C1 segment of cervical spinal cord (tissue), 14 donors: ENCODE results near the gene RHEBL1.

ENCODE experiments used
- DNase-seq, 14 donors: peaks; one replicate each; lab custom pipeline; 2025; lab: John Stamatoyannopoulos, UW

Gene RHEBL1

DNA sequence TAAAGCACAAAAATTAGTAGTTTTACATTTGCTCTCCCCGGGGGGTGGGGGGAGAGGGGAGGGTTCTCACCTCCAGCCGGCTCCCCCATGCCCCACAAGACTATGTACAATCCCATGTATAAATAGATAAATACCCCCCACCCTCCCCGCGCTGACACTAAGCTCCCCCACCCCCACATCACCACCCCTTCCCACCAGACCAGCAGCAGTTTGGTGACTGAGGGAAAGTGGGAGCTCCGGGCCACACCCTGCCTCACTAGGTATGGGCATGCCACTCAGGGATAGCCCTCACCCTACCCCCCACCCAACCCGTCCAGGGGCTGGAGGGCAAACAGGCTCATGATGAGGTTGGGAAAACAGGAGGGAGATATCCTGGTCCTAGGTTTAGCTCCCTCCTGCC, 49.3 kb downstream of the RHEBL1 start:
- no peak for DNase-seq

DNA sequence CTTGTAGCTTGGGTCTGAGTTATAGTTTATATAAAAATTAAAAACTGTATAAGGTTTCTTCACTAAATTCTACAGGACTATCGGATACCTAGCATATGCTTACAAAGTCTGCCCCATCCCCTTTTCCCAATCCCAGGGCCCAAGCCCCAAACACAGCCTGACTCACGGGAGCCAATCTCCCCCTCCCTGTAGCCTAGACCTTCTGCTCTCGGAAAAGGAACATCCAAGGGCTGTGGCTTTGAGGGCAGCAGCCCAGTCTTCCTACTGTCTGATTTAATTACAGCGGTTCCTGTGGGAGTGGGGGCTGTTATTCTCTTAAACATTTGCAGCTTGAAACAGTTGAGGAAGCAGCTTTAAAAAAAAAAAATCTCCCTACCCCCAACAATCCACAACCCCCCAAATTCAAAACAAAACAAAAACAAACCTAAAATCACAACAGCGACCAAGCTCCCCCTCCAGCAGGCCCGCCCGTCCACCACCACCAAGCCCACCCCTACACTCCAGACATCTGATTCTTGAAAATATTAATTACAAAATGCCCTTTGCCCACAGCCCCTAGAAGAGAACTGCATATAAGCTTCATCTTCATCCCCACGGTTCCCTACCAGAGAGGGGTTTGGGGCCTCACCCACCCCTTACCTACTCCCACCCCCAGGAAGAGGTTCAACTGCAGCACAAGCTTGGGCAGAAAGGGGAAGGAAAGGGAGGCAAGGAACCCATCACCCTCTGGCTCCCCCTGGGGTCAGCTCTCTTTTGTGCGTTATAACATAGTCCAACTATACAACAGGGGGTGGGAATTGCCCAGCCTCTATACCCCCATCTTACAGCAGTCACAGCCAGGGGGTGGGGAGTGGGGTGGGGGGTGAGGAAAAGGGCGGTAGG, 50.1 kb downstream of the RHEBL1 start:
- DNase-seq: peak in 1 of 14 donors; percentile 15

DNA sequence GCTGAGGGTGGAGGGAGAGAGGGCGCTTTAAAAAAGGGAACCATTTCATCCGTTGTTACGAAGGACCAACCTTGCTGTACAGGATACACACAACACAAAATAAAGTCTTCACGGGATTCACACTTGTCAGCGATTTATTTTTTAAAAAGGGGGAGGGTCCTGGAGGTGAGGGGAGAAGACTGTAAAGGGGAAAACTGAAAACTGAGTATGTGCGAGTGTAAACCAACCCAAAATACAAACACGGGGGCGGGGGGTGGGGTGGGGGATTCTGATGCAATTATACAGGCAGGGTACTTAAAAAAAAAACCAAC, 50.7 kb downstream of the RHEBL1 start:
- DNase-seq: no peak

DNA sequence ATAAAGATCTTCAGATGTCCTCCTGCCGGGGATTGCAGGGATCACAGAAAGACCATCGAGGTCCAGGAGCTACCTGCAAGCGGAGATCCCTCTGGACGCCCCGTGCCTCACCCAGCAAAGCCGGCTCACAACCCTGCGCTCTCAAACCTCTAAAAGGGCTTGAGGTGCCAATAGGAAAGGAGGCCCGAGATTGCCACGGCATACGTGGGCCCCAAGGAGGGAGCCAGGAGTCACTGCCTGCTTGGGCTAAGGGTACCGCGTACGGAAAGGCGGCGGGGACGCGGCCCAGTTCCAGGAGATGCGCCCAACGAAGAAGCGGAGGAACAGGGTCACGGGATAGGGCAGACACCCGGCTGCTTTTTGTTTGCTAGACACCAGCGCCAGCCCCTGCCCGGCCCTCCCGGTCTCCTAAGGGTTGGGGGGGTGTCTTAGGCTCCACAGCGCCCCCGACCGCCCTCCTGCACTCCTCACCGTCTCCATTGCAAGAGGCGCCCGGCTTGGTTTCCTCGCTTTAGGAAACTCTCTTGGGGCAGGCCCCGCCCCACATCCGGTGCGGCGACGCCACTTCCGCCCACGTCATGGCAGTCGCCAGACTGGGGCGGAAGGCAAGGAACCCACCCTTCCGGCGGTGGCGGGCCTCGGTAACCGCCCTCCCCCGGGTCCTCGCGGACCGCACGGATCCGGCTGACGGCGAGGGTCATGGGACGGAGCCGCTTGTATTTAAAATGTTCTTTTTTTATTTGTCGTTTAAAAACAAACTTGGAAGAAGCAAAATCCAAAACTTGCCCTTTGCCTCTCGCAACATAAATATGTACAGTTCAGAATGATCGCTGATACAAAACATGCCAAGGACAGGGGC, 51.3 kb downstream of the RHEBL1 start, which contains the start of gene PRKAG1:
Gene PRKAG1 (minus strand): TSS at position 516 of the 859 bp plus-strand sequence. CDS start 36 bp downstream, at position 480.
- DNase-seq: peak; percentile 40 to 97 (median 90)

DNA sequence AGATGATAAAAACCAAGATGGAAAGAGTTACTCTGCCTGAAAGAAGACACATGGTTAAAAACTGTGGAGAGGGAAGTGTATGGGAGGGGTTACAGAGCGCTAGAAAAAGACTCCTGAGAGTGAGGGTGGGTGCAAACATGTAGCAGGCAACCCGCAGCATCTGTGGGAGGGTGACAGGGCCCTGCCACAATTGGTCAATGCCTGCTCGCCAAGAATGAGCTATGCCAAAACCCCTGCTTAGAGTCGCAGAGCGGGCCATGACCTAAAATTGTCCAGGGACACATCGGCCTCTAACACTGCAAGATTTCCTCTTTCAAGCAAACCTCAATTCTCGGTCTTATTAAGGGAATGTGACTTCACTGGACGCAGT, 51.9 kb downstream of the RHEBL1 start:
- DNase-seq: no peak

DNA sequence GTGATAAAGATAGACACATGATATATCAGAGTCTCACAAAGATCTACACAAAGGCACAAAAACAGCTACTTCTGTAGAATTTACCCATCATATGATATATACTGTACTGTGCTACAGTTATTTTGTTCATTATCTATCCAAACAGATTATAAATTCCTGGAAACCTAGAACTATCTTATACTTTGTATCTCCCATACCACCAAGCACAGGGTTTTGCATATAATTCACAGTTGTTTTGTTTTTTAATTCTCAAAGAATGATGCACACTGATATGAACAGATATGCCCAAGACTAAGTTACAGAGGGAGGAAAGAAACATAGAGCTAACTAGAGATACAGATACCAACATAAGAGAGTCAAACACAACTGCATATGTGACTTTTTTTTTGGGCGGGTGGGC, 54.6 kb downstream of the RHEBL1 start:
- DNase-seq: no peak
